GM23338 (cell line): ENCODE data around the gene PEX10.

Experiments used
- CREB1 ChIP-seq: fragments of 250-450 bp; sonication (Bioruptor Pico); IDR thresholded peaks from 2 replicates; pipeline ENCODE4 v1.5.0; 2020; ENCODE audit warnings: low read depth, mild to moderate bottlenecking, moderate library complexity
- CTCF ChIP-seq, 2 experiments: fragments of 200-600 bp in 1 of 2; sonication (generic) in 1 of 2; conservative IDR thresholded peaks; 2 replicates each; pipeline versions ENCODE4 v1.5.1 to v1.6.1; 2016 to 2017; ENCODE audit warnings: antibody characterized with exemption in 2 of 2, low read depth in 2 of 2, mild to moderate bottlenecking in 2 of 2, moderate library complexity in 1 of 2
- EZH2 ChIP-seq: fragments of 200-600 bp; sonication (generic); IDR thresholded peaks from one replicate; pipeline ENCODE4 v1.8.0; 2017; ENCODE audit warnings: antibody characterized with exemption, mild to moderate bottlenecking, low read depth; ENCODE audit not compliant: unreplicated experiment
- EZH2phosphoT487 ChIP-seq: fragments of 200-600 bp; sonication (generic); IDR thresholded peaks from one replicate; pipeline ENCODE4 v1.8.1; 2018; ENCODE audit warnings: antibody characterized with exemption; ENCODE audit not compliant: unreplicated experiment
- JUNB ChIP-seq: IDR thresholded peaks from one replicate; pipeline ENCODE4 v1.6.1; 2016; ENCODE audit warnings: antibody characterized with exemption; ENCODE audit not compliant: unreplicated experiment
- NANOG ChIP-seq: IDR thresholded peaks from 2 replicates; pipeline ENCODE4 v1.6.1; 2016; ENCODE audit warnings: antibody characterized with exemption, borderline replicate concordance
- POLR2AphosphoS5 ChIP-seq: IDR thresholded peaks from 2 replicates; pipeline ENCODE4 v1.6.1; 2016; ENCODE audit warnings: antibody characterized with exemption, low read depth
- ZNF114 ChIP-seq: fragments of 250-450 bp; sonication (Bioruptor Pico); IDR thresholded peaks from 2 replicates; pipeline ENCODE4 v1.5.0; 2020; ENCODE audit warnings: mild to moderate bottlenecking, moderate library complexity
- ZNF462 ChIP-seq: fragments of 250-450 bp; sonication (Bioruptor Pico); IDR thresholded peaks from 2 replicates; pipeline ENCODE4 v1.5.0; 2020; ENCODE audit warnings: mild to moderate bottlenecking, moderate library complexity
- TF ChIP-seq, protein P1 (sequence below): IDR thresholded peaks from one replicate; pipeline ENCODE4 v1.6.1; 2018; ENCODE audit warnings: antibody characterized with exemption; ENCODE audit not compliant: unreplicated experiment
- TF ChIP-seq, protein P2 (sequence below): IDR thresholded peaks from 2 replicates; pipeline ENCODE4 v1.6.1; 2016; ENCODE audit warnings: antibody characterized with exemption

- TF ChIP-seq CTCF (conservative IDR thresholded peaks at IDR 0.05; ENCODE audit: low read depth in 2 of 2), result no peak
- TF ChIP-seq POLR2AphosphoS5, result no peak
- no peak for TF ChIP-seq EZH2phosphoT487
- no peak for TF ChIP-seq EZH2
- TF ChIP-seq, protein P1, sequence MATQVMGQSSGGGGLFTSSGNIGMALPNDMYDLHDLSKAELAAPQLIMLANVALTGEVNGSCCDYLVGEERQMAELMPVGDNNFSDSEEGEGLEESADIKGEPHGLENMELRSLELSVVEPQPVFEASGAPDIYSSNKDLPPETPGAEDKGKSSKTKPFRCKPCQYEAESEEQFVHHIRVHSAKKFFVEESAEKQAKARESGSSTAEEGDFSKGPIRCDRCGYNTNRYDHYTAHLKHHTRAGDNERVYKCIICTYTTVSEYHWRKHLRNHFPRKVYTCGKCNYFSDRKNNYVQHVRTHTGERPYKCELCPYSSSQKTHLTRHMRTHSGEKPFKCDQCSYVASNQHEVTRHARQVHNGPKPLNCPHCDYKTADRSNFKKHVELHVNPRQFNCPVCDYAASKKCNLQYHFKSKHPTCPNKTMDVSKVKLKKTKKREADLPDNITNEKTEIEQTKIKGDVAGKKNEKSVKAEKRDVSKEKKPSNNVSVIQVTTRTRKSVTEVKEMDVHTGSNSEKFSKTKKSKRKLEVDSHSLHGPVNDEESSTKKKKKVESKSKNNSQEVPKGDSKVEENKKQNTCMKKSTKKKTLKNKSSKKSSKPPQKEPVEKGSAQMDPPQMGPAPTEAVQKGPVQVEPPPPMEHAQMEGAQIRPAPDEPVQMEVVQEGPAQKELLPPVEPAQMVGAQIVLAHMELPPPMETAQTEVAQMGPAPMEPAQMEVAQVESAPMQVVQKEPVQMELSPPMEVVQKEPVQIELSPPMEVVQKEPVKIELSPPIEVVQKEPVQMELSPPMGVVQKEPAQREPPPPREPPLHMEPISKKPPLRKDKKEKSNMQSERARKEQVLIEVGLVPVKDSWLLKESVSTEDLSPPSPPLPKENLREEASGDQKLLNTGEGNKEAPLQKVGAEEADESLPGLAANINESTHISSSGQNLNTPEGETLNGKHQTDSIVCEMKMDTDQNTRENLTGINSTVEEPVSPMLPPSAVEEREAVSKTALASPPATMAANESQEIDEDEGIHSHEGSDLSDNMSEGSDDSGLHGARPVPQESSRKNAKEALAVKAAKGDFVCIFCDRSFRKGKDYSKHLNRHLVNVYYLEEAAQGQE, result no peak
- no peak for TF ChIP-seq NANOG
- no peak for TF ChIP-seq JUNB
- TF ChIP-seq, protein P2, sequence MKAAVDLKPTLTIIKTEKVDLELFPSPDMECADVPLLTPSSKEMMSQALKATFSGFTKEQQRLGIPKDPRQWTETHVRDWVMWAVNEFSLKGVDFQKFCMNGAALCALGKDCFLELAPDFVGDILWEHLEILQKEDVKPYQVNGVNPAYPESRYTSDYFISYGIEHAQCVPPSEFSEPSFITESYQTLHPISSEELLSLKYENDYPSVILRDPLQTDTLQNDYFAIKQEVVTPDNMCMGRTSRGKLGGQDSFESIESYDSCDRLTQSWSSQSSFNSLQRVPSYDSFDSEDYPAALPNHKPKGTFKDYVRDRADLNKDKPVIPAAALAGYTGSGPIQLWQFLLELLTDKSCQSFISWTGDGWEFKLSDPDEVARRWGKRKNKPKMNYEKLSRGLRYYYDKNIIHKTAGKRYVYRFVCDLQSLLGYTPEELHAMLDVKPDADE, result no peak
- no peak for TF ChIP-seq CREB1 (CRISPR knock-in tag)
- no peak for TF ChIP-seq ZNF462 (CRISPR knock-in tag)
- TF ChIP-seq ZNF114, result no peak
Observed at GRCh38 chr1:2379733-2380404, 32.5 kb downstream of the PEX10 start.
